Activated naive CD4-positive, alpha-beta T cell treated with Interleukin-2 at 50 U/mL for 16 hours (primary cell): ENCODE results near the gene CCDC77.

Experiments used
- DNase-seq: peaks from one replicate; pipeline ENCODE4 v3.0.0-alpha.2; 2020

The CCDC77 gene

GRCh38 chr12:484096-484495 is 82.7 kb downstream of the CCDC77 start:
- DNase-seq = no peak

- DNase-seq = no peak
These were observed 88.8 kb downstream of the CCDC77 start for GRCh38 chr12:490260-490659.
